RWPE1 (cell line): ENCODE measurements around the gene LPIN3.
A peak's percentile ranks its signal among the peaks of the same experiment; 100 is the strongest.

ENCODE experiments used
- CTCF ChIA-PET: fragments of 350-600 bp; sonication (Branson Sonifier 250); formaldehyde crosslinking; extraction: SDS; loops from one replicate; lab custom pipeline; 2021; lab: Yijun Ruan, JAX
- POLR2A ChIA-PET: fragments of 400-600 bp; formaldehyde crosslinking; extraction: SDS; loops from one replicate; lab custom pipeline; 2020; ENCODE audit warnings: antibody characterized with exemption; ENCODE audit not compliant: low non-redundant PET; lab: Yijun Ruan, JAX
- DNase-seq: peaks from one replicate; pipeline ENCODE4 v3.0.0; 2012; ENCODE audit warnings: low spot score
- H3K27ac ChIP-seq: fragments of 450-650 bp; 2 replicates; pipeline ENCODE4 v1.5.1; 2017
- CTCF ChIP-seq: fragments of 450-650 bp; conservative IDR thresholded peaks from 2 replicates; pipeline ENCODE4 v1.5.1; 2017; ENCODE audit warnings: low read depth, mild to moderate bottlenecking

Gene LPIN3

GRCh38 chr20:41348430-41349172 lies 8.0 kb downstream of the LPIN3 start:
- TF ChIP-seq CTCF: no peak
- ChIA-PET CTCF (interaction anchor here (0.6 kb wide), 1 partner anchor 135 kb away, joined by 3 read pairs; no protein-coding TSS in a partner anchor), POLR2A (no interaction called here)
- H3K27ac ChIP-seq: 0 out of 2 replicates have a peak overlapping the region, but pooled peaks have one; percentile 11
- no peak for DNase-seq

DNA sequence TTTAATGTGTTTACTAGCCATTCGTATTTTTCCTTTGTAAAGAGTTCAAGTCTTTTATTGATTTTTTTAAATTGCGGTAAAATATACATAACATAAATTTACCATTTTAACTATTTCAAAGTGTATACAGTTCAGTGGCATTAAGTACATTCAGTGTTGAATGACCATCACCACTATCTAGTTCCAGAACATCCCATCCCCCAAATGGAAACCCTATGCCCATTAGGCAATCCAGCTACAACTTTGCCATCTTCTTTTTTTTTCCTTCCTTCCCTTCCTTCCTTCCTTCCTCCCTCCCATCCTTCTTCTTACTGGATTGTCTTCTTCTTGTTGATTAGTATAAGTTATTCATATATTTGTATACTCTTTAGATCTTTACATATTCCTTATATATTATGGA lies 8.6 kb downstream of the LPIN3 start:
- no peak overlapping the region for H3K27ac ChIP-seq
- no peak for DNase-seq
- ChIA-PET CTCF (interaction anchor here (1.1 to 1.5 kb wide), 3 partner anchors 9 to 389 kb away, joined by 4 to 5 read pairs (median 4); partner anchors contain the start of gene LPIN3), POLR2A (no interaction called here)
- TF ChIP-seq CTCF: no peak

DNA sequence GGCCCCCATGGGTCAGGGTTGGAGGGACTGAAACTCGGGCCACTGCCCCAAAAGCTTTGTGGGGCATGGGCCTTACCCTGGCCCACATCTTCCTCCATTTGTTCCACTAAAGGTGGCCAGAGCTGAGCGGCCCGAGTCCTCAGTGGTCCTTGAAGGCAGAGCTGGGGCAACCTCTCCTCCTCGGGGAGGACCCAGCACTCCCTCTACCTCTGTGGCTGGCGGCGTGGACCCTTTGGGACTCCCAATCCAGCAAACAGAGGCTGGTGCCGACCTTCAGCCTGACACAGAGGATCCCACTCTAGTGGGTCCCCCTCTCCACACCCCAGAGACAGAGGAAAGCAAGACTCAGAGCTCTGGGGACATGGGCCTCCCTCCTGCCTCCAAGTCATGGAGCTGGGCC lies 9.3 kb downstream of the LPIN3 start:
- ChIA-PET POLR2A (no interaction called here), CTCF (interaction anchor here (0.6 to 1.5 kb wide), 7 partner anchors 9 to 1421 kb away, joined by 3 to 5 read pairs (median 3); partner anchors contain the start of gene LPIN3)
- peak overlapping the region; percentile 2; the same call in 1 of the 2 replicates for H3K27ac ChIP-seq
- no peak for TF ChIP-seq CTCF
- no peak for DNase-seq

GRCh38 chr20:41350408-41350962 lies 9.9 kb downstream of the LPIN3 start:
- ChIA-PET POLR2A (no interaction called here), CTCF (interaction anchor here (0.6 to 1.5 kb wide), 8 partner anchors 10 to 1421 kb away, joined by 3 to 4 read pairs (median 3); partner anchors contain the start of gene LPIN3)
- no peak for TF ChIP-seq CTCF

GRCh38 chr20:41352106-41352505 lies 11.5 kb downstream of the LPIN3 start:
- no peak for DNase-seq
- no peak overlapping the region for H3K27ac ChIP-seq
- TF ChIP-seq CTCF: no peak
- ChIA-PET CTCF (no interaction called here), POLR2A (no interaction called here)

More at GRCh38 chr20:41350408-41350962, 9.9 kb downstream of the LPIN3 start:
- no peak overlapping the region for H3K27ac ChIP-seq
- DNase-seq: no peak

DNA sequence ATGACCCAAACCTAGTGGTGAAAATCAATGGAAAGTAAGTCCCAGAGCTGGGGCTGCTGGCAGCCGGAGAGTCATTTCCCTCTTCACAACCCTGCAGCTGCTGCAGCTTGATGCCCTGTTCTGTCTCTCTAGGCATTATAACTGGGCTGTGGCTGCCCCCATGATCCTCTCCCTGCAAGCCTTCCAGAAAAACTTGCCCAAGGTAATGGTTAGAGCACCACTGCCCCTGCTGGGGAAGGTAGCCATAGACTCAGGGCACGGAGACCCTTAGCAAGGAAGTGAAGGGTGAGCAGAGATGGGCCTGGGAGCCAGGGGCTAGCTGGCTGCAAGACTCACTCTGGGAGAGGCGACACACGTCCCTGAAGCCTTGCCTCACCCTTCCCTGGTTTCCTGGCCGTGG lies 12.0 kb downstream of the LPIN3 start:
- TF ChIP-seq CTCF: no peak
- DNase-seq: no peak
- CTCF ChIA-PET: no interaction called here
- H3K27ac ChIP-seq: no peak overlapping the region
- POLR2A ChIA-PET: no interaction called here
